ENCODE data around the gene PDE6D.
"Not testable (repeated sequence)": the region's sequence is repeated elsewhere in the genome, so short reads cannot be mapped to it uniquely, and the experiment has no call there.

Gene PDE6D

DNA sequence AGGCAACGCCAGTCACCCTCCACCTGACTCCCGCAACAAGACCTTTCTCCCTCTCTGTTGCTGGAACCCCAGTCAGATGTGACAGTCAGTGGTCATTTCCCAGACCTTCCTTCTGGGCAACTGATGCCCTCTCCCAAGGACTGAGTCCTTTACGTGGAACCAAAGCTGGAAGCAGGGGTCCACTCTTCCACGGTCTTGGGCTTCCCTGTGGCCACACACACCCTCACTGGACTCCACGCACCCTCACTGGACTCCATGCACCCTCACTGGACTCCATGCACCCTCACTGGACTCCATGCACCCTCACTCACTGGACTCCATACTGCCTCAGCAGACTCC lies 65.6 kb downstream of the PDE6D start:
- Histone ChIP-seq H3K27me3 (ENCODE audit: low read depth, low read length) (no peaks in the 10 kb centered on the region), H3K27ac (ENCODE audit: low read length) (no peak overlapping the region), H3K36me3 (ENCODE audit: control insufficient read depth in 1 of 2, insufficient read depth in 2 of 2, low read length in 2 of 2) (peaks cover 9 to 19% of the 10 kb centered on the region in 2 donors), H3K9me3 (ENCODE audit: control insufficient read depth in 1 of 2, low read length in 2 of 2) (no peaks in the 10 kb centered on the region), H3K4me3 (ENCODE audit: low read depth in 1 of 2, low read length in 2 of 2) (no peak overlapping the region), H3K4me1 (ENCODE audit: control insufficient read depth in 1 of 2, insufficient read depth in 2 of 2, low read length in 2 of 2) (peaks cover 24 to 27% of the 10 kb centered on the region in 2 donors)

- H3K4me3 ChIP-seq (ENCODE audit: low read depth in 1 of 2, low read length in 2 of 2) = no peak overlapping the region
- no peaks in the 10 kb centered on the region for H3K9me3 ChIP-seq (ENCODE audit: control insufficient read depth in 1 of 2, low read length in 2 of 2)
- H3K27me3 ChIP-seq (ENCODE audit: low read depth, low read length) = no peaks in the 10 kb centered on the region
- peaks cover 9 to 19% of the 10 kb centered on the region in 2 donors for H3K36me3 ChIP-seq (ENCODE audit: control insufficient read depth in 1 of 2, insufficient read depth in 2 of 2, low read length in 2 of 2)
- peak overlapping the region; percentile 31 for H3K27ac ChIP-seq (ENCODE audit: low read length)
- peaks cover 24 to 27% of the 10 kb centered on the region in 2 donors for H3K4me1 ChIP-seq (ENCODE audit: control insufficient read depth in 1 of 2, insufficient read depth in 2 of 2, low read length in 2 of 2)
These were observed 66.2 kb downstream of the PDE6D start for GRCh38 chr2:231714639-231715498.

- Histone ChIP-seq H3K4me1 (ENCODE audit: control insufficient read depth in 1 of 2, insufficient read depth in 2 of 2, low read length in 2 of 2) (peaks cover 24 to 27% of the 10 kb centered on the region in 2 donors), H3K9me3 (ENCODE audit: control insufficient read depth in 1 of 2, low read length in 2 of 2) (no peaks in the 10 kb centered on the region), H3K27ac (ENCODE audit: low read length) (peak overlapping the region; percentile 31), H3K36me3 (ENCODE audit: control insufficient read depth in 1 of 2, insufficient read depth in 2 of 2, low read length in 2 of 2) (peaks cover 9 to 19% of the 10 kb centered on the region in 2 donors), H3K27me3 (ENCODE audit: low read depth, low read length) (no peaks in the 10 kb centered on the region), H3K4me3 (ENCODE audit: low read depth in 1 of 2, low read length in 2 of 2) (no peak overlapping the region)
These were observed 67.1 kb downstream of the PDE6D start for GRCh38 chr2:231713730-231714638.

DNA sequence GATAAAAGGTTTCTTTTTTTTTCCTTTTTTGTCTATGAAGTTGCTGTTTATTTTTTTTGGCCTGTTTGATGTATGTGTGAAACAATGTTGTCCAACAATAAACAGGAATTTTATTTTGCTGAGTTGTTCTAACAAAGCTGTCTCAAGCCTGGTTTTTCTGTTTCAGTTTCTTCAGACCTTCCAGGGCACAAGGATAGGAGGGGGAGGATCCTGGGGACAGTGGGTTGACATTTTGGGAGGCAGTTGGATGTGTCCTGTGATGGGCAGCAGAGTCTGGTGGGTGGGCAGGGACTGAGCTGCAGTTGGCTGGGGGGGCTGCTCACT lies 67.7 kb downstream of the PDE6D start:
- peaks cover 9 to 19% of the 10 kb centered on the region in 2 donors for H3K36me3 ChIP-seq (ENCODE audit: control insufficient read depth in 1 of 2, insufficient read depth in 2 of 2, low read length in 2 of 2)
- not testable (repeated sequence) for H3K27me3 ChIP-seq (ENCODE audit: low read depth, low read length); H3K4me3 ChIP-seq (ENCODE audit: low read depth in 1 of 2, low read length in 2 of 2); H3K27ac ChIP-seq (ENCODE audit: low read length); H3K9me3 ChIP-seq (ENCODE audit: control insufficient read depth in 1 of 2, low read length in 2 of 2)
- peaks cover 24 to 27% of the 10 kb centered on the region in 2 donors for H3K4me1 ChIP-seq (ENCODE audit: control insufficient read depth in 1 of 2, insufficient read depth in 2 of 2, low read length in 2 of 2)

- Histone ChIP-seq H3K36me3 (ENCODE audit: control insufficient read depth in 1 of 2, insufficient read depth in 2 of 2, low read length in 2 of 2) (peaks cover 9 to 19% of the 10 kb centered on the region in 2 donors), H3K4me1 (ENCODE audit: control insufficient read depth in 1 of 2, insufficient read depth in 2 of 2, low read length in 2 of 2) (peaks cover 24 to 27% of the 10 kb centered on the region in 2 donors), H3K27ac (ENCODE audit: low read length) (peak overlapping the region; percentile 80), H3K4me3 (ENCODE audit: low read depth in 1 of 2, low read length in 2 of 2) (peak overlapping the region; percentile 80 to 86)
- H3K9me3 ChIP-seq (ENCODE audit: control insufficient read depth in 1 of 2, low read length in 2 of 2); H3K27me3 ChIP-seq (ENCODE audit: low read depth, low read length): not testable (repeated sequence)
These were observed 68.5 kb downstream of the PDE6D start for GRCh38 chr2:231712451-231713021.

DNA sequence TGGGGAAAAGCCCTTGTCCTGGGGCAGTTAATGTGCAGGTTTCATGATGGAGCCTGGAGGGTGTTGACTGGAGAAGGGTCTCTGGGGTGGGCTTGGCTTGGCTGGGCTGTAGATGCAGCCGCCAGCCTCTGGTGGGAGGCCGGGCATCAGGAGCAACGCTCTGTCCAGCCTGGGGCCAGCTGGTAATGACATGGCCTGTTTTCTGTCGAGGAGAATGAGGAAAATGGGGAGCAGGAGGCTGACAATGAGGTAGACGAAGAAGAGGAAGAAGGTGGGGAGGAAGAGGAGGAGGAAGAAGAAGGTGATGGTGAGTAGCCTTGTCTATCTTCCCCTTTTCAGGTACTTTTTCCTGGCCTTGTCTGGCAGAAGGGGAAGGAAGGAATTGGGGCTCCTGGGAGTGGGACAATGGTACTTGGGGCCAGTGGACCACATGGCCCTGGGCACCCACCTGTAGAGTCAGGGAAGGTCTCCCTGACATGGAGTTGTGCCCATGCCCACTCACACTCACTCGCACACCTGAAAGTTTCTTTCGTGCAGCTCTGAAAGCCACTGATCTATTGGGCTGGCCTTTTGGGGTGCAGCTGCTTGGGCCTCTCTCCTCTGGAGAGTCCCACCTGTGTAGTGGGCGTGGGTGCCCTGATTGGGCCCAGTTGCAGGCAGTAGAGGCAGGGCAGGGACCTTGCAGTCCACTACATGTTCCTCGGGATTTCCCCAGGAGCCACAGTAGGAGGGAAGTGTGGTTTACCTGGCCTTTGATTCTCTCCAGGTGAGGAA lies 69.2 kb downstream of the PDE6D start:
- Histone ChIP-seq H3K27me3 (ENCODE audit: low read depth, low read length) (no peaks in the 10 kb centered on the region), H3K27ac (ENCODE audit: low read length) (peak overlapping the region; percentile 80), H3K4me3 (ENCODE audit: low read depth in 1 of 2, low read length in 2 of 2) (peak overlapping the region; percentile 80 to 86), H3K4me1 (ENCODE audit: control insufficient read depth in 1 of 2, insufficient read depth in 2 of 2, low read length in 2 of 2) (peaks cover 24 to 27% of the 10 kb centered on the region in 2 donors), H3K36me3 (ENCODE audit: control insufficient read depth in 1 of 2, insufficient read depth in 2 of 2, low read length in 2 of 2) (peaks cover 14 to 19% of the 10 kb centered on the region in 2 donors), H3K9me3 (ENCODE audit: control insufficient read depth in 1 of 2, low read length in 2 of 2) (no peaks in the 10 kb centered on the region)

DNA sequence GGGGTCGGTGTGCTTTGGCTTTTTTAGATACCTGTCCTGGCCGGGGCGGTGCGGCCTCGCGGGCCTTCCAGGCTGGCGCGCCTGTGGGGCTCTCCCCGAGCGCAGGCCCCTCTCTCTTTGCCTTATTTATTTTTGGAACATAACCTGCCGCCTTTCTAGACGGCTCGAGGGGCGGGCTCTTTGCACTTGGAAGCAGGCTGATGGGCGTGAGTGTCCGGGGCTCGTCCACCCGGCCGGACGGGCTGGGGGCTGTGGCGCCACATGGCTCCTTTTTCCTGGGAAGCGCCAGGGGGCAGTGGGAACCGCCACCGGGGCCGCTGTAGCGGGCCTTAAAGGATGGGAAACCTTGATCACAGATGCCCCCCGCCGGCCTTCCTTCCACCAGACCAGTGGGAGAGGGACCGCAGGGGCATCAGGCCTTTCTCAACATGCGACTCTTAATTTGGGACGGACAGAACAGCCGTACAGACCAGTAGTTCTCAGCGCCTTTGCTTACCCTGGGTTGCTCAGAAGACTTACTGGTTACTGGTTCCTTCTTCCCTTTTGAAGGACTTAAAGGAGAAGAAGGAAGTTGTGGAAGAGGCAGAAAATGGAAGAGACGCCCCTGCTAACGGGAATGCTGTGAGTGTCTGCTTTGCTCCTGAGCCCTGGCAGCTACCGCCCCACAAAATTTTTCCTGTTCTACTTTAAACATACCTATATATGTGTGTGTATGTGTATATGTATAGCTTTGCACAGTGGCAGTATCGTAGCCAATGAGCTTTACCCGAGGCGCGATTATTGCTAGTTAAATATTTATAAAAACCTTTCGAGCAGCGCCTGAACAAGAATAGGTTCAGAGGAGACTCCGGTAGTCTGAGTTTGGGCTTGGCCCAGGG lies 70.0 kb downstream of the PDE6D start:
- H3K4me3 ChIP-seq (ENCODE audit: low read depth in 1 of 2, low read length in 2 of 2) = peak overlapping the region; percentile 80 to 86
- peaks cover 25 to 27% of the 10 kb centered on the region in 2 donors for H3K4me1 ChIP-seq (ENCODE audit: control insufficient read depth in 1 of 2, insufficient read depth in 2 of 2, low read length in 2 of 2)
- H3K27me3 ChIP-seq (ENCODE audit: low read depth, low read length) = no peaks in the 10 kb centered on the region
- H3K36me3 ChIP-seq (ENCODE audit: control insufficient read depth in 1 of 2, insufficient read depth in 2 of 2, low read length in 2 of 2) = peaks cover 14 to 19% of the 10 kb centered on the region in 2 donors
- H3K27ac ChIP-seq (ENCODE audit: low read length) = peak overlapping the region; percentile 80
- H3K9me3 ChIP-seq (ENCODE audit: control insufficient read depth in 1 of 2, low read length in 2 of 2) = no peaks in the 10 kb centered on the region

- Histone ChIP-seq H3K27ac (ENCODE audit: low read length) (peak overlapping the region; percentile 93), H3K4me1 (ENCODE audit: control insufficient read depth in 1 of 2, insufficient read depth in 2 of 2, low read length in 2 of 2) (peaks cover 31 to 35% of the 10 kb centered on the region in 2 donors), H3K27me3 (ENCODE audit: low read depth, low read length) (no peaks in the 10 kb centered on the region), H3K9me3 (ENCODE audit: control insufficient read depth in 1 of 2, low read length in 2 of 2) (no peaks in the 10 kb centered on the region), H3K36me3 (ENCODE audit: control insufficient read depth in 1 of 2, insufficient read depth in 2 of 2, low read length in 2 of 2) (peaks cover 14 to 19% of the 10 kb centered on the region in 2 donors), H3K4me3 (ENCODE audit: low read depth in 1 of 2, low read length in 2 of 2) (peak overlapping the region; percentile 80 to 86)
These were observed 70.9 kb downstream of the PDE6D start for GRCh38 chr2:231709981-231710798.

DNA sequence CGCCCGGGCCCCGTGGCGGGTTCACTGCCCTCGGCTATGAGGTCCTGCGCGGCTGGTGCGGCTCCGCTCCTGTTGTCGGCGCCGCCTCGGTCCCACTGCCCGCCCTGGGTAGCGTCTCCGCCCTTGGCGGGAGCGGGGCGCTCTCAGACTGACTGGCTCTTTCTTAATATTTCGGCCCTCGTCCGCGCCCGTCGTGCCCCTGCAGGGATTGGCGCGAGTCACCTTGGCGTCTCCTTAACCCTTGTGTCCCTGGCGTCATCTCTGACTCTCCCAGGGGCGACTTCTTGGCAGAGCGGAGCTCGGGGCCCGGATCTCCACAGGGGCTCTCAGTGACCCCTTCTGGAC lies 71.5 kb downstream of the PDE6D start:
- Histone ChIP-seq H3K36me3 (ENCODE audit: control insufficient read depth in 1 of 2, insufficient read depth in 2 of 2, low read length in 2 of 2) (peaks cover 14 to 19% of the 10 kb centered on the region in 2 donors), H3K27me3 (ENCODE audit: low read depth, low read length) (no peaks in the 10 kb centered on the region), H3K27ac (ENCODE audit: low read length) (peak overlapping the region; percentile 93), H3K4me1 (ENCODE audit: control insufficient read depth in 1 of 2, insufficient read depth in 2 of 2, low read length in 2 of 2) (peaks cover 33 to 35% of the 10 kb centered on the region in 2 donors), H3K9me3 (ENCODE audit: control insufficient read depth in 1 of 2, low read length in 2 of 2) (no peaks in the 10 kb centered on the region), H3K4me3 (ENCODE audit: low read depth in 1 of 2, low read length in 2 of 2) (peak overlapping the region; percentile 78 to 86)
